ENCODE measurements around the gene RABIF.
A peak's percentile ranks its signal among the peaks of the same experiment; 100 is the strongest.

Gene RABIF

GRCh38 chr1:202871367-202871766 is 17.6 kb downstream of the RABIF start:
- no peak for DNase-seq

DNA sequence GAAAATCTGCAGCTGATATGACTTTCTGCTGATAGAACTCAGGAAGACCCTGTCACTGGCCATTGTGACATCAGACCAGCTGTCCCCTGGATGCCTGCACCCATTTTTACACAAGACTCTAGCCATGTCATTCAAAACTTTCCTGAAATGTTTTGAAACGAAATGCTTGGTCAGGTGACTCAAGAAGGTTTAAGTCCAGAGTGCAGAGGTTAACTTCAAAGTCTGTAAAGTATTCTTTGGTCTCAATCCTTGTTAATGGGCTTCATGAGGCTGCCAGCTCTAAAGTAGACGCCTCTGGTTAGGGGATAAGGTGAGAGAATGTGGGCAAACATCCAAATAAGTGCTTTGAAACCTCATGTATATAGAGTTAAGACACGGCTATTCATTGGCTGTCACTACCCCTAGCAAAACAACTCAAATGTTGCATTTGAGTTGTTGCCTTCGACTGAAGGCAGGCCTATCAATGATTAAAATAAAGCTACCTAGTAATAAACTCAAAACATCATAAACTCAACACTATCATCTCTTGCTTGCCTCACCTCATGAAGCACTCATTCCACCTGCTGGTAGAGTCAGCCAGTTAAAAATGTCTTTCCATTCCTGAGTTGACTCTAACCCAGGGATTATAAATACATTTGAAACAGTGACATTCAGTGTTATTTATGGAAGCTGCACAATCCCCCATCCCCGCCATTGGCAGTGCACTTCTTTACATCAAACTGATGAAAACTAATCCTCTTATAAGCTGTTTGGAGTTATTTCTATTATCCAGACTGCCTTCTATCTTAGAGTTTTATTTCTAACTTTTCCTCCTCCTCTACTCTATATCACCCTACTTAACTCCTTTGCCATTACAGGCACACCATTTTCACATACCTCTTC is 26.0 kb downstream of the RABIF start:
- no peak for DNase-seq

DNA sequence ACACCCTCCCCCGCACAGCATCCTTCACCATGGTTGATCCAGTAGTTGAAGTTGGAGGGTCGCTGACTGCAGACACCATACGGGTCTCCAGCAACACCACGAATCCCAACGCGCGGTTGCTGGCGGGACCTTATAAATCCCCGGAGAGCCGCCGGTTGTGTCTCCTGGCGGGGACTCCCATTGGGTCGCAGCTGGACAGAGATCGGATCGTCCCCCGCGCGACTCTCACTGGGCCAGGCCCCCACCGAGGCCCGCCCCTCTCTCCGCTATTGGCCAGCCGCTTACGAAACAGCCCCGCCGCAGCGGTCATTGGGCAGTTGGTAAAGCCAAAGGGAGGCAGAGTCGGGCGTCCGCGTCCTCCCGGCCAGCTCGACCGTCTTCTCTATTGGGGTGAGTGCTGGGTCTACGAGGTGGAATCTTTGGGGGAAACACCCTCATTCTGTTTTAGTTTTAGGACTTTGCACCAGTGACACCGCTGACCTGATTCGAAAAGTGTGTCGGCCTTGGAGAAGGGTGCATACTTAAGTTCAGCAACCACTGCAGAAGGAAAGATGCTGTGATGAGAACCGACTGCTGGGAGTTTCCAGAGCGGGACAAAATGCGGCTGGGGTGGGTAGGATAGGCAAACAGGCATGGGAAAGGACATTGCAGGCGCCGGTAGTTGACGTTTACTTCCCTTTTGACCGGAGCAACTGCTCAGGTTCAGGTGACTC is 27.4 kb downstream of the RABIF start:
- DNase-seq, result peak; percentile 47

DNA sequence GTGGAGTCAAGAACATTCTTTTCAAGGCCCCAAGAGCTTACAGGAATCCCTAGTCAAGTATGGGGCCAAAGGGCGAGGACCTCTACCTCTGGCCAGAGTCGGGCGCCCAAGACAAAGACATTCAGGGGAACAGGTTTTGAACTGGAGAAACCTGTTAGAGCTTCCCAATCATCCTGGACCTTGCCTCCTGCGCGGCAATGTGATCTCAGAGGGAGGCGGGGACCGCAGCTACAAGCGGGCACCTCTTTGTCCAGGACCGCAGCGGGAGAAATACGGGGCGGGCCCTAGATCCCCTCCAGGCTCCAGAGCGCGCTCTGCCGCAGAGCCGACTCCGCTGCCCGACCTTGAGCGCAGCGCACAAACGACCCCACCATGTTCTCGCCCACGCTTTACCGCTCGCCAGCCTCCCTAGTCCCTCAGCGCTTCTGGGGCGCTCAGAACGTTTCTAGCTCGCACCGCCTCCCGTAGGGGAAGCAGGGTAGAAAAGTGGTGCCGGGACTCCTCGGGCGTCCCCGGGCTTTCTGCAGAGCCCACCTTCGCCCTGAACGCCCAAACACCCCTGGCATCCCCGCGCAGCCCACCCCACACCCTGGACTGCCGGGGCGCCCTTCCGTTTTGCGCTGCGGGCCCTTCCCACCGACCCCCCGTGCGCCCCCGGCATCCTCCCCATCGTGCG is 28.1 kb downstream of the RABIF start:
- DNase-seq, result peak; percentile 29

DNA sequence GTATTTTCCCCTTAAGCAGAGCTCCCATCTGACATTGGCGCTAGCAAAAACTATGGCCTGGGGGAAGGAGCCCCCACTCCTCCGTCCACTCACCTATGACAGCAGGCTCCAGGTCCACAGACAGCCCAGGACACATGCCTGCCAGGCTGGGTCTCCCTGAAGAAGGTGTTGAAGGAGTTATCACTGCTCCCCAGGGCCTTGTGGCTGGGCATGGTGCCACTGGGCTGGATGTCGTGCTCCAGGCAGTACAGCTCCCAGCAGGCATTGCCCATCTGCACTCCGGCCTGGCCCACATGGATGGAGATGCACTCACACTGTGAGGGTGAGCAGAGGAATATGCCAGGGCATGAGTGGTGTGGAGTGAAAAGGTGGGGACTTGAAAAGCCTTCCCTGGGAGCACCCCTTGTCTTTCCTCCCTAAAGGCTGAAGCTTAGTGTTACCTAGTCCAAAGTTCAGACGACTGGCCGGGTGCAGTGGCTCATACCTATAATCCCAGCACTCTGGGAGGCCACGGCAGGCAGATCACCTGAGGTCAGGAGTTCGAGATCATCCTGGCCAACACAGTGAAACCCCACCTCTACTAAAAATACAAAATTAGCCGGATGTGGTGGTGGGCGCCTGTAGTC is 30.0 kb downstream of the RABIF start:
- no peak for DNase-seq

DNA sequence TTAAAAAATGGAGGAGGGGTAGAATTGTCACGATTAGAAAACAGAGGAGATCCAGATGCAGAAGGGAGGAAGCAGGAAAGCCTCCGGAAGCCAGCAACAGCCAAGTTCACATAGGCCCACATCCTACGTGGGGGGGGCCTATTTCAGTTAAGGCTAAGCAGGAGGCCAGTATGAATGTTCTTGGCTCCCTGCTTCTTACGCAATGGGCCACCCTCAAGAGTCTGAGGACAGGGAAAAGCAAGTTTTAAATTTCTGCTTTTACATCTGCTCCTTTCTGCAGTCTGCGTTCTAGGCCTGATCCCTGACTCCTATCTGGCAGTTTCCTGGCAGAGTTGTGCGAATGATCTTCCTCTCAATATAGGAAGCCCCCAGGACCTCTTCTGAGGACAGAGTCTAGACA is 30.6 kb downstream of the RABIF start:
- no peak for DNase-seq

- no peak for DNase-seq
These were observed 31.8 kb downstream of the RABIF start for GRCh38 chr1:202857136-202857610.

GRCh38 chr1:202856014-202856413 is 32.9 kb downstream of the RABIF start:
- no peak for DNase-seq

DNA sequence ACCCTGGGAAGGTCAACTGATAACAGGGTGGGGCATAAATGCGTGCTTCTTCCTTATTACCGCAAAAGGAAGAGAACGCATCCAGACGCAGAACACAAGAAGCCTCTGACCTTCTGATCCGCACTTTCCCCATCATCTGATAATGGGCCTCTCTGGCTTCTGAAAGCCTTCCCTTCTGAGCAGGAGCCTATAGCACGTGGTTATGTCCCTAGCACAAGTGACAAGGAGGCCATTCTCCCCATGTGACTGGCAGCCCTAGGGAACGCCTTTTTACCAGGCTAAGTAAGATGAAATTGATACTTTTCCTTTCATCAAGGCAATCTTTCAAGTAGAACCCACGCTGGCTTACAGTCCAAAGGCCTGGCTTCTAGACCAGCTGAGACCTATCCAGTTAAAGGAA is 34.2 kb downstream of the RABIF start:
- no peak for DNase-seq

DNA sequence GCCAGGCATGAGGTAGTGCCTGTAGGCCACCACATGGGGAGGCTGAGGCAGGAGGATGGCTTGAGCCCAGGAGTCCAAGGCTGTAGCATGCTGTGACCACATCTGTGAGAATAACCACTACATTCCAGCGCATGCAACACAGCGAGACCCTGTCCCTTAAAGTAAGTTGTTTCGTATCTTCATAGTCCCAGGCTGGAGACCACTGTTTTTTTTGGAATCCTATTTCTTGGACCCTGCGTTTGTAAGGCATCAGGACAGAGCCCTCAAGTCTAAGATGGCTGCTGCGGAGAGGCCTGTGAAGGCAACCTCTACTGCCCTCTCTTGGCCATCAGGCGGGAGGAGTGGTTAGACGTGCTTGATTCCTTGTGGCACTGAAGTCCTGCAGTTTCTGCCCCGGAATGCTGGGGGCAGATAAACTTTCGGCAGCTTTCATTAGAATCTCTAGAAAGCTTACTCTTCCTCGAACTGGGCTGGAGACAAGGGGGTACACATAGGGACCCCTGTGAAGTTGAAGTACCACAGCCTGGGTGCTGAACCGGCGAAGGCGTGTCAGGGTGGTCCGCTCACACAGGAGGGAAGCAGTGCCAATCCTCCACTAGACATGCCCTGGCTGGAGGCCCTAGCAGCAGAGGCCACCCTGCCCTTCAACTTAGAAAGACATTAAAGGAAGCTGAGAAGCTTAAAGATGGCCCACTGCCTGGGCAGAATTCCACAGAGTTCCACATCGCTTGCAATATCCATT is 36.6 kb downstream of the RABIF start:
- DNase-seq, result peak; percentile 33

GRCh38 chr1:202850593-202851362 is 38.2 kb downstream of the RABIF start:
- DNase-seq, result no peak

DNA sequence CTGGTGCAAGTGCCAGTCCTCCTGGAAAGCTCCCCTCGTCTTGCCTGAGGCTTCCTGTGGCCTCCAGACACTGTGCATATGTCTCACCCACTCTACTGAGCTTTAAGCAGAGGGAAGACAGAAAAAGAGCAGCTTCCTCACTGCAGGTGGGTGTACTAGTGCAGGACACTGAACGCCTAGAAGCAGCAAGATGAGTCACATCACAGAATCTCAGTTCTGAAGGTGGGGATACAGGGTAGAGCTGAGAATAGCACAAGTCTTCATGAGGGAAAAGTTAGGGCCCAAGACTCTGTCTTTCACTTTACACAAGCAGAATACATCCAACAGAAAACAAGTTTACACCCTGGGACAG is 40.8 kb downstream of the RABIF start:
- no peak for DNase-seq

- DNase-seq, result no peak
These were observed 44.0 kb downstream of the RABIF start for GRCh38 chr1:202844935-202845334.

GRCh38 chr1:202844259-202844658 is 44.7 kb downstream of the RABIF start:
- no peak for DNase-seq

- DNase-seq, result no peak
These were observed 45.9 kb downstream of the RABIF start for GRCh38 chr1:202843081-202843480.

- no peak for DNase-seq
These were observed 51.1 kb downstream of the RABIF start for GRCh38 chr1:202837746-202838262.

- no peak for DNase-seq
These were observed 52.1 kb downstream of the RABIF start for GRCh38 chr1:202836623-202837403.

GRCh38 chr1:202835548-202836072 is 53.3 kb downstream of the RABIF start:
- peak; percentile 18 for DNase-seq

DNA sequence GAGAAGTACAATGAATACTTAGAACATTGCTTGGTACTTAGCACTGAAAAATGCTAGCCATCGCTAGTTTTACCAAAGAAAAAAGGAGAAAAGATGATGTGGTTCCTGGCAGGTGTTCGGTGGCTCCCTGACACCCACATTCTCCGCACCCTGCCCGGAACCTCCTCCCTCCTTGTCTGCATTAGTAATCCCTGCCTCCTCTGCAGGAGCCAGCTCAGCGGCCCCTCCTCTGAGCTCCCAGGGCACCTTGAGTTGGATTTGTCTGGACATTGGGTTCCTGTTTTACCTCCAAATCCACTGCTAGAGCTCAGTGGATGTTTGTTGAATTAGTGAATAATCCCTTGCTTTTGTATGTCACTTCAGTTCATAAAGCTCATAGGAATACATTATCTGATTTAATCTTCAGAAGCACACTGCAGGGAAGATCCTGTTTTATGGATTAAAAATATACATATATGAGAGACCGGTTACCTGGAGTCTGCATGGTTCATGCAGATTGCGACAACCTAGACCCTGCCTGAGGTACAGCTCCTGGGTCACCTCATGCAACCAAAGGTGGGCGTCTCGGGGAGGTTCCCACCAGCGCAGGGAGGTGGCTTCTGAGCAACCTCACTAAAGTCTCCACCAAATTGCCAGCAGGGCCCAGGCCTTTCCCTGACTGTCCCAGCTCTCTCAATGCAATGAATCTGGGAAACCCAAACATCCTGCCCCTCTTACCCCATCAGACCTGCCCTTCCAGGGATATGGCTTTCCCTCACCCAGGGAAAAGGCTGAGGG is 54.0 kb downstream of the RABIF start:
- DNase-seq, result peak; percentile 37
